MCF 10A (cell line): ENCODE measurements around the gene RHOJ. TPM values are rescaled to one million over a fixed set of nuclear protein-coding genes. Genes with fewer than 3 reads are reported as not detected.

Experiments used
- BruUV-seq: library from RNA; stranded (reverse); fragments of 400-500 nt; replicated peaks from 2 replicates; lab custom pipeline; 2021; lab: Mats Ljungman, UMichigan
- CTCF ChIA-PET: fragments of 300-600 bp; sonication (Branson Sonifier 250); formaldehyde crosslinking; extraction: SDS; loops from one replicate; lab custom pipeline; 2021; ENCODE audit warnings: antibody characterized with exemption, inconsistent platforms; lab: Yijun Ruan, JAX
- POLR2A ChIA-PET: fragments of 300-600, 350-650 bp; sonication (Branson Sonifier 250); formaldehyde crosslinking; extraction: SDS; loops from one replicate; lab custom pipeline; 2020; ENCODE audit warnings: antibody characterized with exemption, inconsistent platforms; lab: Yijun Ruan, JAX
- DNase-seq: peaks from one replicate; pipeline ENCODE4 v3.0.0-alpha.2; 2018; ENCODE audit not compliant: unreplicated experiment
- H3K27ac Mint-ChIP-seq: one replicate; pipeline ENCODE4 v1.8.0; 2022; ENCODE audit warnings: mild to moderate bottlenecking, low read depth, mixed read lengths; ENCODE audit not compliant: unreplicated experiment
- H3K27me3 Mint-ChIP-seq: one replicate; pipeline ENCODE4 v1.8.0; 2022; ENCODE audit warnings: mixed read lengths; ENCODE audit not compliant: insufficient read depth, unreplicated experiment
- H3K36me3 Mint-ChIP-seq: one replicate; pipeline ENCODE4 v1.8.0; 2022; ENCODE audit warnings: mild to moderate bottlenecking, moderate library complexity, mixed read lengths; ENCODE audit not compliant: insufficient read depth, unreplicated experiment
- H3K4me1 Mint-ChIP-seq: one replicate; pipeline ENCODE4 v1.8.0; 2022; ENCODE audit warnings: mixed read lengths; ENCODE audit not compliant: insufficient read depth, unreplicated experiment
- H3K4me3 Mint-ChIP-seq: one replicate; pipeline ENCODE4 v1.8.0; 2022; ENCODE audit warnings: mild to moderate bottlenecking, moderate library complexity, mixed read lengths; ENCODE audit not compliant: unreplicated experiment
- H3K9me3 Mint-ChIP-seq: one replicate; pipeline ENCODE4 v1.8.0; 2022; ENCODE audit warnings: mixed read lengths; ENCODE audit not compliant: unreplicated experiment
- intact Hi-C: fragments of 100-400 bp; cut with micrococcal nuclease; formaldehyde crosslinking; loops from 2 replicates; pipeline ENCODE4 v1.14.1; 2022
- total RNA-seq: library from RNA; stranded (reverse); gene quantifications from 2 replicates; pipeline ENCODE4 v1.2.3, GENCODE V29; 2022
- TF ChIP-seq, protein P1 (sequence below): fragments of 200-600 bp; IDR thresholded peaks from one replicate; pipeline ENCODE4 v1.8.0; 2022; ENCODE audit warnings: antibody characterized with exemption, mild to moderate bottlenecking; ENCODE audit not compliant: unreplicated experiment

Gene RHOJ
- total RNA-seq, 1 experiment from 2014 or later, result not detected

DNA sequence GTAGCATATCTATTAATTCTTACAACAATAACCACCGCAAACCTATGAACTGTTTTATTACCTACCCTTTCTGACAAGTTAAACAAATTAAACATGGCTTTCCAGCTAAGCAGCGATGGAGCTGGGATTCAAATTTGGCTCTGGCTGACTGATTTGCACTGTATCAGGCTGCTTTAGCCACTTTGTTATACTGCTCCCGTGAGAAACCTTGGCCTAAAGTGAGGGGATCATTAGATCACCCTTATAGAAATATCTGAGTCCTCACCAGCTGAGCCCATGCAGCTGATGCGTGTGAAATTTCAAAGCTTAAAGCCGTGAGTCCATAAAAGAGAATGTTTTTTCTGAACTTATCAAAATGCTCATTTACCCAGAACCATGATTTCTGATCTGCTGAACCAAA lies 122.6 kb downstream of the RHOJ start:
- intact Hi-C loops, result no loop called here
- H3K27ac Mint-ChIP-seq, result no peak overlapping the region
- no peaks in the 10 kb centered on the region for H3K36me3 Mint-ChIP-seq
- ChIA-PET POLR2A (interaction anchor here (0.6 to 0.7 kb wide), 2 partner anchors 847 to 1071 kb away, joined by 3 to 4 read pairs; no protein-coding TSS in a partner anchor), CTCF (interaction anchor here (0.8 kb wide), 1 partner anchor 19 kb away, joined by 4 read pairs; no protein-coding TSS in a partner anchor)
- H3K4me1 Mint-ChIP-seq, result no peaks in the 10 kb centered on the region
- H3K27me3 Mint-ChIP-seq, result no peaks in the 10 kb centered on the region
- DNase-seq, result no peak
- TF ChIP-seq, protein P1, sequence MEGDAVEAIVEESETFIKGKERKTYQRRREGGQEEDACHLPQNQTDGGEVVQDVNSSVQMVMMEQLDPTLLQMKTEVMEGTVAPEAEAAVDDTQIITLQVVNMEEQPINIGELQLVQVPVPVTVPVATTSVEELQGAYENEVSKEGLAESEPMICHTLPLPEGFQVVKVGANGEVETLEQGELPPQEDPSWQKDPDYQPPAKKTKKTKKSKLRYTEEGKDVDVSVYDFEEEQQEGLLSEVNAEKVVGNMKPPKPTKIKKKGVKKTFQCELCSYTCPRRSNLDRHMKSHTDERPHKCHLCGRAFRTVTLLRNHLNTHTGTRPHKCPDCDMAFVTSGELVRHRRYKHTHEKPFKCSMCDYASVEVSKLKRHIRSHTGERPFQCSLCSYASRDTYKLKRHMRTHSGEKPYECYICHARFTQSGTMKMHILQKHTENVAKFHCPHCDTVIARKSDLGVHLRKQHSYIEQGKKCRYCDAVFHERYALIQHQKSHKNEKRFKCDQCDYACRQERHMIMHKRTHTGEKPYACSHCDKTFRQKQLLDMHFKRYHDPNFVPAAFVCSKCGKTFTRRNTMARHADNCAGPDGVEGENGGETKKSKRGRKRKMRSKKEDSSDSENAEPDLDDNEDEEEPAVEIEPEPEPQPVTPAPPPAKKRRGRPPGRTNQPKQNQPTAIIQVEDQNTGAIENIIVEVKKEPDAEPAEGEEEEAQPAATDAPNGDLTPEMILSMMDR, result no peak
- no TSS peak for BruUV-seq
- H3K4me3 Mint-ChIP-seq, result no peak overlapping the region
- no peaks in the 10 kb centered on the region for H3K9me3 Mint-ChIP-seq

DNA sequence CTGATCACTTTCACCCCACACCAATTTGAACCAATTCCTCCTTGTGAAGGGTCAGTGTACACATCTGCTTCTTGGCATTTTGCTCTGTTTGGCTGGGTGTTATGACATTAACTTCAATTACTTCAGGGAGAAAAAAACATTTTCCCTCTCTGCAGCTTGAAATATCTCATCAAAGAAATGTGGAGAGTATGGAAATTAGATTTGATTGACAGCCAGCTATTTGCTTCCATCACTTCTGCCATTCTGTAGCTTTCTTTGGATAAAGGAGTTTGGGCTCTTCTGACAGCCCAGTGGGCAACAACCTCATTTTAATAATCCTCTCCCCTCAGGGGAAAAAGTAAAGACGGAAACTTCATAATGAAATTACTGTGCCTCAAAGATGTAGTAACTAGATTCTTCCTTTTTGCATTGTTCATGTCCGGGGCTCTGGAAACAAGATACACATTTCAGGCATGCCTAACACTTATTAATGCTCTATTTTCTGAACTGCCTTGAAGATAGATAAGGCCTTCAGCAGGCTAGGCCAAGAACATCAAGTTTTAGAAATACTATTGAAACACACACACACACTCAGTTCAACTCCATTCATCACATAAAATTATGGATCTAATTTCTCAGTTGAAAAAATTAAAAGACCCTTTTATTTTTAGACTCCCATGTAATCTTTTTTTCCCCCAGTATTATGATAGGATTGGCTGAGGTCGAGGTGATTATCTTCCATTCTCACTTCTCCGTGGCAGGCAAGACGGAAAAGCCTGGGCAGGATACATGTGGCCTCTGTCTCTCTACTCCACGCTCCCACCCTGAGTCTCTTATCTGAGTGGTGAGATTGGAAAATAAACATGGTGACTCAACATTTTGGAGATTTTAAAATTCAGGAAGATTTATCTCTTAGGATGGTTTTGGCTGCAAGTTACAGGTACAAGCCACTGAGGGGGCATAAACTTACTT lies 124.8 kb downstream of the RHOJ start:
- Mint-ChIP-seq H3K27me3 (no peaks in the 10 kb centered on the region), H3K36me3 (no peaks in the 10 kb centered on the region), H3K4me3 (no peak overlapping the region), H3K4me1 (no peaks in the 10 kb centered on the region), H3K27ac (no peak overlapping the region), H3K9me3 (no peaks in the 10 kb centered on the region)
- intact Hi-C loops, result no loop called here
- no peak for DNase-seq
- TF ChIP-seq, protein P1, result no peak
- BruUV-seq, result no TSS peak
- ChIA-PET CTCF (no interaction called here), POLR2A (no interaction called here)

DNA sequence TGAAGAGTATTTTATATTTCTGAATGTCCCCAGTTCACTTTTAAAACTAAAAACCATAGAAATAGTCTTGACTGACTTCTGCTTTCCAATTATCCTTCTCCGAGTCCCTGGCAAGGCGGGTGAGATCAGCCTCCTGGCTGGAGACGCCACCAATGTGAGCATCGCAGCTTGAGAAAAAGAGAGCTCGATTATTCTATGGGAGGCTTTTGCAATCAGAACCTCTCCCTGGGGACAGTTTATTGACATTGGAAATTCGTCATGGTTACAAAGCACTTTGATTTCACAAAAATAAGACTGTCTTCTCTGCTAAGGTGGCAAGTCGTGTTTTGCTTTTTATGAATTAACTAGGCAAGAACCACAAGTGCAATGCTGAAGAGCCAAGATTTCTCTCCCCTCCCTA lies 138.1 kb downstream of the RHOJ start:
- intact Hi-C loops, result no loop called here
- ChIA-PET CTCF (no interaction called here), POLR2A (no interaction called here)
- peaks cover 7% of the 10 kb centered on the region for H3K27me3 Mint-ChIP-seq
- no peak for DNase-seq
- no peaks in the 10 kb centered on the region for H3K4me1 Mint-ChIP-seq
- TF ChIP-seq, protein P1, result no peak
- H3K9me3 Mint-ChIP-seq, result peaks cover 9% of the 10 kb centered on the region
- no TSS peak for BruUV-seq
- no peak overlapping the region for H3K4me3 Mint-ChIP-seq
- H3K27ac Mint-ChIP-seq, result no peak overlapping the region
- H3K36me3 Mint-ChIP-seq, result no peaks in the 10 kb centered on the region

Other genes starting within 250 kb of the RHOJ start
- gene KCNH5, start 159.0 kb upstream of the RHOJ start, total RNA-seq, result not detected in 2 replicates
- not detected in 2 replicates for gene GPHB5, start 114.5 kb downstream of the RHOJ start, total RNA-seq